ENCODE results near the gene CYBC1. TPM values are rescaled to one million over a fixed set of nuclear protein-coding genes. Genes with fewer than 3 reads are reported as not detected.

Gene CYBC1
- total and polyA plus RNA-seq, 2 of the 4 experiments (the other 2 are of a cell fraction) = 75.1 to 76.7 TPM

DNA sequence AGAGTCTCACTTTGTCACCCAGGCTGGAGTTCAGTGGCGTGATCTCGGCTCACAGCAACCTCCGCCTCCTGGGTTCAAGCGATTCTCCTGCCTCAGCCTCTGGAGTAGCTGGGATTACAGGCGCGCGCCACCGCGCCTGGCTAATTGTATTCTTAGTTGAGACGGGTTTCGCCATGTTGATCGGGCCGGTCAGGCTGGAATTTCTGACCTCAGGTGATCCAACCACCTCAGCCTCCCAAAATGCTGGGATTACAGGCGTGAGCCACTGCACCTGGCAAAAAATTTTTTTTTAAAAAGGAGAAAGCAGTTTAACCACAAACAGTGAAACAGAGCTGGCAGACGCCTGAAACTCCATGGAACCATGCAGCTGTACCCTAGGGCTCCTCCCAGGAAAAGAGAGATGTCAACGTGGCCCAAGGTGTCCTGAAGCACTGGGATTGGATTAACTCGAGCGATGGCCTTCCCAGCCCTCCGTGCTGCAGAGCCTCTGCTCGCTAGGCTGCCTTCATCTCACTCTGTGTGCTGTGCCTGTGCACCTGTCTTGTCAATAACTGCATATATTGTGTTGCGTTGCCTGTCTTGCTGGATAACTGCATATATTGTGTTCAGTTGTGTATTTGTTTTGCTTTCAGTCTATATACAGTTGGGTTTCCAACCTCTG, 39.4 kb upstream of the CYBC1 start:
- no peak overlapping the region for H2BK20ac ChIP-seq (ENCODE audit: low read depth, low read length)
- no peak overlapping the region for H3K4me2 ChIP-seq (ENCODE audit: low read depth, low read length)
- H3K18ac ChIP-seq (ENCODE audit: low read depth, low read length) = no peak overlapping the region
- H3K9ac ChIP-seq (ENCODE audit: low read depth, low read length) = no peak overlapping the region
- H2BK120ac ChIP-seq (ENCODE audit: low read depth, low read length) = no peak overlapping the region
- BruUV-seq (replicated peaks) = no TSS peak
- H4K91ac ChIP-seq (ENCODE audit: insufficient read depth, low read depth, low read length) = no peak overlapping the region
- WGBS, 2 experiments (ENCODE audit: extremely low coverage in 2 of 2, insufficient read length in 1 of 2) = 100% methylated on average over 4 of the region's 21 CpGs; no CpG with 5 or more reads in 1 of the 2 experiments
- peaks cover 12% of the 10 kb centered on the region; the same call in 1 of the 2 replicates for H4K20me1 ChIP-seq (ENCODE audit: insufficient read depth, low read length)
- in situ Hi-C loops (cut with MboI; ENCODE audit: low sequenced_read_pairs) (no loop called here), intact Hi-C loops (cut with micrococcal nuclease) (loop anchor here (5.0 kb wide), 1 partner anchor 62 kb away; no protein-coding TSS in a partner anchor), dilution Hi-C loops (cut with HindIII; ENCODE audit: low sequenced_read_pairs, unreplicated experiment) (no loop called here)
- ChIA-PET CTCF (no interaction called here), POLR2A (ENCODE audit: unreplicated experiment) (no interaction called here)
- no peak overlapping the region for H2AK9ac ChIP-seq (replicated peaks; ENCODE audit: low read depth, low read length, poor library complexity)
- no peak overlapping the region for H3K4me3 ChIP-seq (ENCODE audit: insufficient read depth, low read depth, low read length)
- DNase-seq (no peak), ATAC-seq (ENCODE audit: low read depth) (no peak)
- H3K27me3 ChIP-seq (ENCODE audit: control insufficient read depth, insufficient read depth, low read length) = no peaks in the 10 kb centered on the region
- H3K56ac ChIP-seq (ENCODE audit: extremely low read depth, insufficient read depth, low read length) = no peak overlapping the region
- H4K5ac ChIP-seq (ENCODE audit: low read depth, low read length) = no peak overlapping the region
- H4K8ac ChIP-seq (ENCODE audit: low read depth in 2 of 2, low read length in 2 of 2) = no peak overlapping the region
- no peaks in the 10 kb centered on the region for H3K9me3 ChIP-seq (ENCODE audit: control insufficient read depth, insufficient read depth, low read length)
- no peak overlapping the region for H3K14ac ChIP-seq (replicated peaks; ENCODE audit: low read depth, low read length)
- H3K4me1 ChIP-seq (ENCODE audit: control insufficient read depth, insufficient read depth, low read length) = peaks cover 11% of the 10 kb centered on the region
- peaks cover 0 to 5% of the 10 kb centered on the region in 2 experiments; a peak in 1 of 4 replicates for H3K79me1 ChIP-seq (ENCODE audit: low read depth in 1 of 2, low read length in 2 of 2)
- peaks cover 8% of the 10 kb centered on the region for H3K9me1 ChIP-seq (ENCODE audit: insufficient read depth, low read length)
- H3K27ac ChIP-seq (ENCODE audit: insufficient read depth, low read length) = no peak overlapping the region
- peaks cover 28% of the 10 kb centered on the region for H3K36me3 ChIP-seq (ENCODE audit: control insufficient read depth, insufficient read depth, low read length)
- no peak overlapping the region for H2AK5ac ChIP-seq (ENCODE audit: low read depth, low read length)
- H2AFZ ChIP-seq (replicated peaks; ENCODE audit: low read length, poor library complexity) = no peak overlapping the region
- TF ChIP-seq MAFK (IDR thresholded peaks at IDR 0.05; ENCODE audit: low read depth, low read length) (no peak), CHD1 (IDR thresholded peaks at IDR 0.05; ENCODE audit: low read depth, low read length) (no peak), BHLHE40 (IDR thresholded peaks at IDR 0.05; ENCODE audit: low read depth, low read length) (no peak), SMC3 (IDR thresholded peaks at IDR 0.05; ENCODE audit: low read depth, low read length) (no peak), POLR2A (IDR thresholded peaks at IDR 0.05; ENCODE audit: low read depth, low read length) (no peak), NFE2L2 (IDR thresholded peaks at IDR 0.05; ENCODE audit: low read depth, low read length) (no peak), FOS (IDR thresholded peaks at IDR 0.05; ENCODE audit: low read depth, low read length) (no peak), MAZ (IDR thresholded peaks at IDR 0.05; ENCODE audit: borderline replicate concordance, low read depth, low read length) (no peak), CEBPB (IDR thresholded peaks at IDR 0.05; ENCODE audit: low read depth, low read length) (no peak), MXI1 (IDR thresholded peaks at IDR 0.05; ENCODE audit: borderline replicate concordance, low read depth, low read length) (no peak), RFX5 (IDR thresholded peaks at IDR 0.05; ENCODE audit: low read depth, low read length) (no peak), RAD21 (IDR thresholded peaks at IDR 0.05; ENCODE audit: low read length) (no peak), RCOR1 (IDR thresholded peaks at IDR 0.05; ENCODE audit: insufficient replicate concordance, low read length) (no peak)
- TF ChIP-seq, protein P1, sequence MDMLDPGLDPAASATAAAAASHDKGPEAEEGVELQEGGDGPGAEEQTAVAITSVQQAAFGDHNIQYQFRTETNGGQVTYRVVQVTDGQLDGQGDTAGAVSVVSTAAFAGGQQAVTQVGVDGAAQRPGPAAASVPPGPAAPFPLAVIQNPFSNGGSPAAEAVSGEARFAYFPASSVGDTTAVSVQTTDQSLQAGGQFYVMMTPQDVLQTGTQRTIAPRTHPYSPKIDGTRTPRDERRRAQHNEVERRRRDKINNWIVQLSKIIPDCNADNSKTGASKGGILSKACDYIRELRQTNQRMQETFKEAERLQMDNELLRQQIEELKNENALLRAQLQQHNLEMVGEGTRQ (IDR thresholded peaks at IDR 0.05; ENCODE audit: low read depth, low read length) = no peak
- TF ChIP-seq, protein P2, sequence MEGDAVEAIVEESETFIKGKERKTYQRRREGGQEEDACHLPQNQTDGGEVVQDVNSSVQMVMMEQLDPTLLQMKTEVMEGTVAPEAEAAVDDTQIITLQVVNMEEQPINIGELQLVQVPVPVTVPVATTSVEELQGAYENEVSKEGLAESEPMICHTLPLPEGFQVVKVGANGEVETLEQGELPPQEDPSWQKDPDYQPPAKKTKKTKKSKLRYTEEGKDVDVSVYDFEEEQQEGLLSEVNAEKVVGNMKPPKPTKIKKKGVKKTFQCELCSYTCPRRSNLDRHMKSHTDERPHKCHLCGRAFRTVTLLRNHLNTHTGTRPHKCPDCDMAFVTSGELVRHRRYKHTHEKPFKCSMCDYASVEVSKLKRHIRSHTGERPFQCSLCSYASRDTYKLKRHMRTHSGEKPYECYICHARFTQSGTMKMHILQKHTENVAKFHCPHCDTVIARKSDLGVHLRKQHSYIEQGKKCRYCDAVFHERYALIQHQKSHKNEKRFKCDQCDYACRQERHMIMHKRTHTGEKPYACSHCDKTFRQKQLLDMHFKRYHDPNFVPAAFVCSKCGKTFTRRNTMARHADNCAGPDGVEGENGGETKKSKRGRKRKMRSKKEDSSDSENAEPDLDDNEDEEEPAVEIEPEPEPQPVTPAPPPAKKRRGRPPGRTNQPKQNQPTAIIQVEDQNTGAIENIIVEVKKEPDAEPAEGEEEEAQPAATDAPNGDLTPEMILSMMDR (conservative IDR thresholded peaks at IDR 0.05; ENCODE audit: low read depth, low read length) = no peak
- TF ChIP-seq, protein P3, sequence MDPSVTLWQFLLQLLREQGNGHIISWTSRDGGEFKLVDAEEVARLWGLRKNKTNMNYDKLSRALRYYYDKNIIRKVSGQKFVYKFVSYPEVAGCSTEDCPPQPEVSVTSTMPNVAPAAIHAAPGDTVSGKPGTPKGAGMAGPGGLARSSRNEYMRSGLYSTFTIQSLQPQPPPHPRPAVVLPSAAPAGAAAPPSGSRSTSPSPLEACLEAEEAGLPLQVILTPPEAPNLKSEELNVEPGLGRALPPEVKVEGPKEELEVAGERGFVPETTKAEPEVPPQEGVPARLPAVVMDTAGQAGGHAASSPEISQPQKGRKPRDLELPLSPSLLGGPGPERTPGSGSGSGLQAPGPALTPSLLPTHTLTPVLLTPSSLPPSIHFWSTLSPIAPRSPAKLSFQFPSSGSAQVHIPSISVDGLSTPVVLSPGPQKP (IDR thresholded peaks at IDR 0.05; ENCODE audit: borderline replicate concordance, low read depth, low read length) = no peak
- no peak overlapping the region for H2BK15ac ChIP-seq (ENCODE audit: low read depth, low read length)
- H3K4ac ChIP-seq (ENCODE audit: low read depth, low read length) = no peak overlapping the region
- no peak overlapping the region for H3K23ac ChIP-seq (ENCODE audit: low read depth, low read length)
- H2BK5ac ChIP-seq (ENCODE audit: low read depth, low read length, poor library complexity, severe bottlenecking) = no peak overlapping the region

Measured in IMR-90 (cell line).